ENCODE results near the gene CDH4.

GRCh38 chr20:61611401-61612180 lies 359.5 kb downstream of the CDH4 start:
- TF ChIP-seq CTCF (optimal IDR thresholded peaks at IDR 0.05 in 1 of 3, IDR thresholded peaks at IDR 0.05 in 1 of 3, conservative IDR thresholded peaks at IDR 0.05 in 1 of 3; ENCODE audit: extremely low read depth in 1 of 3, insufficient read depth in 2 of 3, low read length in 3 of 3) = no peak
- TF ChIP-seq EZH2 (IDR thresholded peaks at IDR 0.05; ENCODE audit: low read length) = no peak

All from keratinocyte (primary cell).